HepG2 (cell line): ENCODE data around the gene CEP83. TPM values are rescaled to one million over a fixed set of nuclear protein-coding genes. Genes with fewer than 3 reads are reported as not detected.

ENCODE experiments used
- ARID4A ChIP-seq: sonication (generic); formaldehyde crosslinking; IDR thresholded peaks from 2 replicates; pipeline ENCODE4 v1.5.0; 2020; ENCODE audit warnings: mild to moderate bottlenecking, missing genetic modification reagents, borderline replicate concordance
- BCL6 ChIP-seq: IDR thresholded peaks from 2 replicates; pipeline ENCODE4 v1.6.1; 2016; ENCODE audit warnings: missing genetic modification reagents, missing compliant biosample characterization
- BHLHE40 ChIP-seq: IDR thresholded peaks from 2 replicates; pipeline ENCODE4 v1.6.1; 2011; ENCODE audit warnings: low read length, improper control_type of control experiment
- FOXM1 ChIP-seq: sonication (generic); formaldehyde crosslinking; IDR thresholded peaks from 2 replicates; pipeline ENCODE4 v1.5.0; 2020; ENCODE audit warnings: missing genetic modification reagents
- KLF6 ChIP-seq: IDR thresholded peaks from 2 replicates; pipeline ENCODE4 v1.8.0; 2016; ENCODE audit warnings: missing biosample characterization, missing genetic modification reagents
- LCORL ChIP-seq, 2 experiments: fragments of 450-650 bp in 1 of 2; sonication (generic) in 1 of 2; formaldehyde crosslinking in 1 of 2; IDR thresholded peaks; 2 replicates each; pipeline versions ENCODE4 v1.5.0 to v1.6.1; 2017 to 2020; ENCODE audit warnings: antibody characterized with exemption in 1 of 2, missing genetic modification reagents in 1 of 2
- MAX ChIP-seq: IDR thresholded peaks from 2 replicates; pipeline ENCODE4 v1.6.1; 2012; ENCODE audit warnings: inconsistent platforms
- NCOA2 ChIP-seq: sonication (generic); formaldehyde crosslinking; IDR thresholded peaks from 2 replicates; pipeline ENCODE4 v1.8.0; 2022; ENCODE audit warnings: inconsistent platforms
- PATZ1 ChIP-seq: sonication (generic); formaldehyde crosslinking; IDR thresholded peaks from 2 replicates; pipeline ENCODE4 v1.4.0; 2020; ENCODE audit warnings: missing genetic modification reagents
- ZBTB34 ChIP-seq: sonication (generic); formaldehyde crosslinking; IDR thresholded peaks from 2 replicates; pipeline ENCODE4 v1.8.0; 2022; ENCODE audit warnings: mild to moderate bottlenecking, missing genetic modification reagents
- ZNF646 ChIP-seq: sonication (generic); formaldehyde crosslinking; IDR thresholded peaks from 2 replicates; pipeline ENCODE4 v1.9.0; 2021; ENCODE audit warnings: mild to moderate bottlenecking, missing genetic modification reagents
- ZNF740 ChIP-seq: sonication (generic); formaldehyde crosslinking; IDR thresholded peaks from 2 replicates; pipeline ENCODE4 v1.4.0; 2020; ENCODE audit warnings: missing genetic modification reagents
- polyA plus RNA-seq, 8 experiments: library from polyadenylated mRNA; depleted of rRNA in 3 of 8; stranded (reverse) in 7 of 8; unstranded in 1 of 8; fragments of >200 nt; fragmentation: Illumina TruSeq in 4 of 8; extraction: Trizol in 4 of 8; gene quantifications; 2 replicates each; pipeline versions ENCODE4 v1.2.1 to v1.2.3, GENCODE V29; 2011 to 2016; ENCODE audit warnings: low read depth in 4 of 8, missing spikeins in 1 of 8, mixed read lengths in 1 of 8; ENCODE audit not compliant: insufficient read depth in 1 of 8
- total RNA-seq, 5 experiments: library from RNA; depleted of rRNA; stranded (reverse); fragments of >200 nt; fragmentation: Illumina TruSeq; extraction: Trizol; gene quantifications; 2 replicates each; pipeline ENCODE4 v1.2.3, GENCODE V29; 2016; ENCODE audit warnings: low read depth in 1 of 5

CEP83 gene
- total and polyA plus RNA-seq, 2 of the 13 experiments (the other 11 are each of a cell fraction or from before 2014, with no cell fraction given), result 6.2 to 19.2 TPM

- peak; percentile 91 for TF ChIP-seq ZNF646
- TF ChIP-seq BHLHE40, result peak; percentile 26; the same call in 1 of the 2 replicates
- TF ChIP-seq PATZ1, result peak; percentile 47
- TF ChIP-seq KLF6 (CRISPR knock-in tag), result no peak
- peak; percentile 19; the same call in 1 of the 2 replicates for TF ChIP-seq MAX
- no peak for TF ChIP-seq ARID4A (CRISPR knock-in tag)
- TF ChIP-seq ZNF740 (CRISPR knock-in tag), result peak; percentile 66; the same call in 1 of the 2 replicates
- no peak for TF ChIP-seq LCORL (IDR thresholded peaks at IDR 0.05)
- 0 out of 2 replicates have a peak, but pooled peaks have one; percentile 19 for TF ChIP-seq LCORL (CRISPR knock-in tag; IDR thresholded peaks at IDR 0.05)
- 0 out of 2 replicates have a peak, but pooled peaks have one; percentile 36 for TF ChIP-seq ZBTB34
- no peak for TF ChIP-seq FOXM1
- TF ChIP-seq NCOA2, result peak; percentile 23; the same call in 1 of the 2 replicates
- peak; percentile 85 for TF ChIP-seq BCL6 (CRISPR knock-in tag)
These were observed 154.3 kb downstream of the CEP83 start (continued) for GRCh38 chr12:94305130-94305957.
